ENCODE data around the gene CAP1. TPM values are rescaled to one million over a fixed set of nuclear protein-coding genes. Genes with fewer than 3 reads are reported as not detected.
"Not testable (repeated sequence)": the region's sequence is repeated elsewhere in the genome, so short reads cannot be mapped to it uniquely, and the experiment has no call there.

Gene CAP1
- polyA plus RNA-seq, 1 donor from 2014 or later: 162 TPM

GRCh38 chr1:40007481-40008034, 33.0 kb upstream of the CAP1 start:
- not testable (repeated sequence) for H2AFZ ChIP-seq (ENCODE audit: low read depth, low read length); H3K4me2 ChIP-seq (ENCODE audit: low read length); H3K9me3 ChIP-seq (ENCODE audit: low read length); H3K27me3 ChIP-seq (ENCODE audit: insufficient read depth, low read depth, low read length); H3K36me3 ChIP-seq (ENCODE audit: insufficient read depth, low read length); H3K9ac ChIP-seq (ENCODE audit: low read length); H3F3A ChIP-seq (ENCODE audit: insufficient read depth, low read length, poor library complexity, severe bottlenecking); H3K79me2 ChIP-seq (replicated peaks; ENCODE audit: insufficient read depth, low read length); H3K9me2 ChIP-seq (ENCODE audit: insufficient read depth, low read length); H3K4me3 ChIP-seq (ENCODE audit: low read length); H4K20me1 ChIP-seq (ENCODE audit: insufficient read depth); H3K27ac ChIP-seq (ENCODE audit: low read length)

- Histone ChIP-seq H3K27ac (ENCODE audit: low read length) (no peak overlapping the region), H3K4me2 (ENCODE audit: low read length) (no peak overlapping the region), H3K36me3 (ENCODE audit: insufficient read depth, low read length) (no peaks in the 10 kb centered on the region), H3K27me3 (ENCODE audit: insufficient read depth, low read depth, low read length) (no peaks in the 10 kb centered on the region), H3K9me3 (ENCODE audit: low read length) (no peaks in the 10 kb centered on the region), H3K9ac (ENCODE audit: low read length) (no peak overlapping the region), H2AFZ (ENCODE audit: low read depth, low read length) (no peak overlapping the region), H3K4me3 (ENCODE audit: low read length) (no peak overlapping the region), H3K79me2 (replicated peaks; ENCODE audit: insufficient read depth, low read length) (no peaks in the 10 kb centered on the region), H3K9me2 (ENCODE audit: insufficient read depth, low read length) (no peaks in the 10 kb centered on the region), H3F3A (ENCODE audit: insufficient read depth, low read length, poor library complexity, severe bottlenecking) (no peaks in the 10 kb centered on the region), H4K20me1 (ENCODE audit: insufficient read depth) (no peaks in the 10 kb centered on the region)
- TF ChIP-seq, protein P1, sequence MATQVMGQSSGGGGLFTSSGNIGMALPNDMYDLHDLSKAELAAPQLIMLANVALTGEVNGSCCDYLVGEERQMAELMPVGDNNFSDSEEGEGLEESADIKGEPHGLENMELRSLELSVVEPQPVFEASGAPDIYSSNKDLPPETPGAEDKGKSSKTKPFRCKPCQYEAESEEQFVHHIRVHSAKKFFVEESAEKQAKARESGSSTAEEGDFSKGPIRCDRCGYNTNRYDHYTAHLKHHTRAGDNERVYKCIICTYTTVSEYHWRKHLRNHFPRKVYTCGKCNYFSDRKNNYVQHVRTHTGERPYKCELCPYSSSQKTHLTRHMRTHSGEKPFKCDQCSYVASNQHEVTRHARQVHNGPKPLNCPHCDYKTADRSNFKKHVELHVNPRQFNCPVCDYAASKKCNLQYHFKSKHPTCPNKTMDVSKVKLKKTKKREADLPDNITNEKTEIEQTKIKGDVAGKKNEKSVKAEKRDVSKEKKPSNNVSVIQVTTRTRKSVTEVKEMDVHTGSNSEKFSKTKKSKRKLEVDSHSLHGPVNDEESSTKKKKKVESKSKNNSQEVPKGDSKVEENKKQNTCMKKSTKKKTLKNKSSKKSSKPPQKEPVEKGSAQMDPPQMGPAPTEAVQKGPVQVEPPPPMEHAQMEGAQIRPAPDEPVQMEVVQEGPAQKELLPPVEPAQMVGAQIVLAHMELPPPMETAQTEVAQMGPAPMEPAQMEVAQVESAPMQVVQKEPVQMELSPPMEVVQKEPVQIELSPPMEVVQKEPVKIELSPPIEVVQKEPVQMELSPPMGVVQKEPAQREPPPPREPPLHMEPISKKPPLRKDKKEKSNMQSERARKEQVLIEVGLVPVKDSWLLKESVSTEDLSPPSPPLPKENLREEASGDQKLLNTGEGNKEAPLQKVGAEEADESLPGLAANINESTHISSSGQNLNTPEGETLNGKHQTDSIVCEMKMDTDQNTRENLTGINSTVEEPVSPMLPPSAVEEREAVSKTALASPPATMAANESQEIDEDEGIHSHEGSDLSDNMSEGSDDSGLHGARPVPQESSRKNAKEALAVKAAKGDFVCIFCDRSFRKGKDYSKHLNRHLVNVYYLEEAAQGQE (IDR thresholded peaks at IDR 0.05; ENCODE audit: borderline replicate concordance): no peak
- TF ChIP-seq SMC3 (conservative IDR thresholded peaks at IDR 0.05; ENCODE audit: poor library complexity) (no peak), EP300 (conservative IDR thresholded peaks at IDR 0.05; ENCODE audit: poor library complexity, severe bottlenecking) (no peak), RAD21 (conservative IDR thresholded peaks at IDR 0.05) (no peak), EZH2 (IDR thresholded peaks at IDR 0.05; ENCODE audit: borderline replicate concordance, insufficient read depth, low read length, poor library complexity, severe bottlenecking) (no peak), POLR2AphosphoS5 (IDR thresholded peaks at IDR 0.05) (no peak), MXI1 (conservative IDR thresholded peaks at IDR 0.05; ENCODE audit: poor library complexity, severe bottlenecking) (no peak), TAF1 (IDR thresholded peaks at IDR 0.05; ENCODE audit: low read depth) (no peak)
- TF ChIP-seq, protein P2, sequence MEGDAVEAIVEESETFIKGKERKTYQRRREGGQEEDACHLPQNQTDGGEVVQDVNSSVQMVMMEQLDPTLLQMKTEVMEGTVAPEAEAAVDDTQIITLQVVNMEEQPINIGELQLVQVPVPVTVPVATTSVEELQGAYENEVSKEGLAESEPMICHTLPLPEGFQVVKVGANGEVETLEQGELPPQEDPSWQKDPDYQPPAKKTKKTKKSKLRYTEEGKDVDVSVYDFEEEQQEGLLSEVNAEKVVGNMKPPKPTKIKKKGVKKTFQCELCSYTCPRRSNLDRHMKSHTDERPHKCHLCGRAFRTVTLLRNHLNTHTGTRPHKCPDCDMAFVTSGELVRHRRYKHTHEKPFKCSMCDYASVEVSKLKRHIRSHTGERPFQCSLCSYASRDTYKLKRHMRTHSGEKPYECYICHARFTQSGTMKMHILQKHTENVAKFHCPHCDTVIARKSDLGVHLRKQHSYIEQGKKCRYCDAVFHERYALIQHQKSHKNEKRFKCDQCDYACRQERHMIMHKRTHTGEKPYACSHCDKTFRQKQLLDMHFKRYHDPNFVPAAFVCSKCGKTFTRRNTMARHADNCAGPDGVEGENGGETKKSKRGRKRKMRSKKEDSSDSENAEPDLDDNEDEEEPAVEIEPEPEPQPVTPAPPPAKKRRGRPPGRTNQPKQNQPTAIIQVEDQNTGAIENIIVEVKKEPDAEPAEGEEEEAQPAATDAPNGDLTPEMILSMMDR (IDR thresholded peaks at IDR 0.05; ENCODE audit: poor library complexity, severe bottlenecking): no peak
Observed at GRCh38 chr1:40011198-40011597, 29.3 kb upstream of the CAP1 start.

- no peak overlapping the region for H3K27ac ChIP-seq (ENCODE audit: low read length)
- no peak overlapping the region for H3K4me3 ChIP-seq (ENCODE audit: low read length)
- no peaks in the 10 kb centered on the region for H3K9me2 ChIP-seq (ENCODE audit: insufficient read depth, low read length)
- H3K9ac ChIP-seq (ENCODE audit: low read length): no peak overlapping the region
- H3K4me2 ChIP-seq (ENCODE audit: low read length): no peak overlapping the region
- H3K79me2 ChIP-seq (replicated peaks; ENCODE audit: insufficient read depth, low read length): no peaks in the 10 kb centered on the region
- H2AFZ ChIP-seq (ENCODE audit: low read depth, low read length): no peak overlapping the region
- no peaks in the 10 kb centered on the region for H3K9me3 ChIP-seq (ENCODE audit: low read length)
- H4K20me1 ChIP-seq (ENCODE audit: insufficient read depth): no peaks in the 10 kb centered on the region
- no peak for TF ChIP-seq RAD21 (conservative IDR thresholded peaks at IDR 0.05)
- TF ChIP-seq, protein P1 (IDR thresholded peaks at IDR 0.05; ENCODE audit: borderline replicate concordance): no peak
- TF ChIP-seq TAF1 (IDR thresholded peaks at IDR 0.05; ENCODE audit: low read depth): no peak
- TF ChIP-seq POLR2AphosphoS5 (IDR thresholded peaks at IDR 0.05): no peak
- TF ChIP-seq MXI1 (conservative IDR thresholded peaks at IDR 0.05; ENCODE audit: poor library complexity, severe bottlenecking): no peak
- TF ChIP-seq EP300 (conservative IDR thresholded peaks at IDR 0.05; ENCODE audit: poor library complexity, severe bottlenecking): no peak
- no peak for TF ChIP-seq SMC3 (conservative IDR thresholded peaks at IDR 0.05; ENCODE audit: poor library complexity)
- no peak for TF ChIP-seq EZH2 (IDR thresholded peaks at IDR 0.05; ENCODE audit: borderline replicate concordance, insufficient read depth, low read length, poor library complexity, severe bottlenecking)
- TF ChIP-seq, protein P2 (IDR thresholded peaks at IDR 0.05; ENCODE audit: poor library complexity, severe bottlenecking): no peak
- no peaks in the 10 kb centered on the region for H3F3A ChIP-seq (ENCODE audit: insufficient read depth, low read length, poor library complexity, severe bottlenecking)
- no peaks in the 10 kb centered on the region for H3K27me3 ChIP-seq (ENCODE audit: insufficient read depth, low read depth, low read length)
- no peaks in the 10 kb centered on the region for H3K36me3 ChIP-seq (ENCODE audit: insufficient read depth, low read length)
Observed at GRCh38 chr1:40014253-40014706, 26.2 kb upstream of the CAP1 start.

Measured in neural cell (in vitro differentiated cells).